ENCODE data around the gene PRKN.

DNA sequence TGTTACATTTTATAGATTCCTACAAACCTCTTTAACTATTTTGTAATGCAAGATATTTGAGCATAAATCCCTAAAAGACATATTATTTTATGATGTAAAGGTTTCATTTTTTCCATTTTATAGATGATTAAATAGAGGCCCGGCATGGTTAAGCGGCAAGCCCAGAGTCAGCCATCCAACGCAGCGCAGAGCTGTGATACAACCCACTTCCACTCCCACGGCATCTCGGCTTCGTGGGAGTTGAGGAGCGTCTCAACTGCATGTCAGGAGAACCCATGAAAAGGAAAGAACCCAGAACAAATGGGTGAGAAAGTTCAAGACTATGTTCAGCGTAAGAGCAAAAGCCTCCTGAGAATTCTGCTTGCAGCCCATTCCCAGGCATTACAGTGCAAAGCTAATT is 488.2 kb downstream of the PRKN start:
- TF ChIP-seq, protein P1, sequence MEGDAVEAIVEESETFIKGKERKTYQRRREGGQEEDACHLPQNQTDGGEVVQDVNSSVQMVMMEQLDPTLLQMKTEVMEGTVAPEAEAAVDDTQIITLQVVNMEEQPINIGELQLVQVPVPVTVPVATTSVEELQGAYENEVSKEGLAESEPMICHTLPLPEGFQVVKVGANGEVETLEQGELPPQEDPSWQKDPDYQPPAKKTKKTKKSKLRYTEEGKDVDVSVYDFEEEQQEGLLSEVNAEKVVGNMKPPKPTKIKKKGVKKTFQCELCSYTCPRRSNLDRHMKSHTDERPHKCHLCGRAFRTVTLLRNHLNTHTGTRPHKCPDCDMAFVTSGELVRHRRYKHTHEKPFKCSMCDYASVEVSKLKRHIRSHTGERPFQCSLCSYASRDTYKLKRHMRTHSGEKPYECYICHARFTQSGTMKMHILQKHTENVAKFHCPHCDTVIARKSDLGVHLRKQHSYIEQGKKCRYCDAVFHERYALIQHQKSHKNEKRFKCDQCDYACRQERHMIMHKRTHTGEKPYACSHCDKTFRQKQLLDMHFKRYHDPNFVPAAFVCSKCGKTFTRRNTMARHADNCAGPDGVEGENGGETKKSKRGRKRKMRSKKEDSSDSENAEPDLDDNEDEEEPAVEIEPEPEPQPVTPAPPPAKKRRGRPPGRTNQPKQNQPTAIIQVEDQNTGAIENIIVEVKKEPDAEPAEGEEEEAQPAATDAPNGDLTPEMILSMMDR (IDR thresholded peaks at IDR 0.05; ENCODE audit: borderline replicate concordance, extremely low read depth, low read length, poor library complexity, severe bottlenecking) = no peak
- no peak for TF ChIP-seq EZH2 (IDR thresholded peaks at IDR 0.05; ENCODE audit: borderline replicate concordance, low read depth, low read length, severe bottlenecking)

Data from DND-41 (cell line).